ENCODE measurements around the gene INSIG2.

The INSIG2 gene

GRCh38 chr2:118062048-118062447 is 26.2 kb upstream of the INSIG2 start:
- Histone ChIP-seq H3K27me3 (ENCODE audit: low read depth, low read length) (no peaks in the 10 kb centered on the region), H3K4me3 (ENCODE audit: low read depth in 1 of 2, low read length in 2 of 2) (no peak overlapping the region), H3K36me3 (ENCODE audit: control insufficient read depth in 1 of 2, insufficient read depth in 2 of 2, low read length in 2 of 2) (no peaks in the 10 kb centered on the region), H3K27ac (ENCODE audit: low read length) (no peak overlapping the region), H3K9me3 (ENCODE audit: control insufficient read depth in 1 of 2, low read length in 2 of 2) (no peaks in the 10 kb centered on the region), H3K4me1 (ENCODE audit: control insufficient read depth in 1 of 2, insufficient read depth in 2 of 2, low read length in 2 of 2) (peaks cover 0 to 5% of the 10 kb centered on the region in 2 donors)

DNA sequence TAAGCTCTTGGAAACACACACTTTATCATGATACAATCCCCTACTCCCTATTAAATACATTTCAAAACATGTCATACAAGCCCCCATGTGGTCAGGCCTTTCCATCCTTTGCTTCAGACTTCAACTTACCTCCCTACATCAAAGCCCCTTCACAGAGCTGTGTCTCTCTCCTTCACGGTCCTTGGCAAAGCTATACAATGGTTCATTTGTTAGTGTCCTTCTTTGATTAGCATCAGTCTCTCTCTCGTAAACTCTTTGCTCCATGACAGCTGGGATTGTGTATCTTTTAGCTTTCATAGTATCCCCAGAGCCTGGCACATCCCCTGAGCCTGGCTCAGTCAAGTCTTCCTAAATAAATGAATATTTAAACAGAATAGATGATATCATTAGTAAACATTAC is 25.6 kb upstream of the INSIG2 start:
- Histone ChIP-seq H3K36me3 (ENCODE audit: control insufficient read depth in 1 of 2, insufficient read depth in 2 of 2, low read length in 2 of 2) (no peaks in the 10 kb centered on the region), H3K9me3 (ENCODE audit: control insufficient read depth in 1 of 2, low read length in 2 of 2) (no peaks in the 10 kb centered on the region), H3K27me3 (ENCODE audit: low read depth, low read length) (no peaks in the 10 kb centered on the region), H3K4me3 (ENCODE audit: low read depth in 1 of 2, low read length in 2 of 2) (no peak overlapping the region), H3K27ac (ENCODE audit: low read length) (no peak overlapping the region), H3K4me1 (ENCODE audit: control insufficient read depth in 1 of 2, insufficient read depth in 2 of 2, low read length in 2 of 2) (peaks cover 0 to 5% of the 10 kb centered on the region in 2 donors)

DNA sequence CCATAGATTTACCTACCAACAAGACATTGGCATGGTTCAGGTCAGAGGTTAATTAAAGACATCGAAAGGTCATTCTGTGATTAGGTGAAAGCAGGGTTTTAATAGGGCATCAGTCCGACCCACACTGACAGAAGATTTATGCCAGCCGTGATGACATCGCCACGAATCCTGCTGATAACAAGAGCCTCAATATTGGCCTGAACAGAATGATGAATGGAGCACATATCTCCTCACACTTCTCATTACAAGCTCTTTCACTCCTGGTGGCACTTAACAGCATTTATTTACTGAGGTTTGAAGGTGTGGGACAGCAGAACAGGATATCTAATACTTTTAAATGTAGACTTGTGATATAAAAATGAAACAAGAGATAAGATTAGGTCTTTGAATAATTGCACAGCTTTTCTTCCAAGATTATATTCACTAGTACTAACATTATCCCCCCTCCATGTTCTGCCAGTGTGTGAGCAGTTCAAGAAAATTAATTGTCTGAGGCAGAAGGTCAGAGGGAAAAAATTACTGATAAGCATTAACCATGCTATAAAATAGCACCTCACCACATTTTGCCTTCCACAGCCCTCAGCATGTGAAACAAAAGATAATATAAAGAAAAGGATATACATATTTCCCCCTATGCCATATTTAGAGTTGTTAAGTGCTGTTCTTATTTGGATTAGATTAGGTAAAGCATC is 23.1 kb upstream of the INSIG2 start:
- Histone ChIP-seq H3K4me3 (ENCODE audit: low read depth in 1 of 2, low read length in 2 of 2) (no peak overlapping the region), H3K36me3 (ENCODE audit: control insufficient read depth in 1 of 2, insufficient read depth in 2 of 2, low read length in 2 of 2) (no peaks in the 10 kb centered on the region), H3K4me1 (ENCODE audit: control insufficient read depth in 1 of 2, insufficient read depth in 2 of 2, low read length in 2 of 2) (peaks cover 0 to 5% of the 10 kb centered on the region in 2 donors), H3K27me3 (ENCODE audit: low read depth, low read length) (no peaks in the 10 kb centered on the region), H3K9me3 (ENCODE audit: control insufficient read depth in 1 of 2, low read length in 2 of 2) (no peaks in the 10 kb centered on the region), H3K27ac (ENCODE audit: low read length) (no peak overlapping the region)

GRCh38 chr2:118065921-118066511 is 22.3 kb upstream of the INSIG2 start:
- Histone ChIP-seq H3K4me3 (ENCODE audit: low read depth in 1 of 2, low read length in 2 of 2) (no peak overlapping the region), H3K36me3 (ENCODE audit: control insufficient read depth in 1 of 2, insufficient read depth in 2 of 2, low read length in 2 of 2) (no peaks in the 10 kb centered on the region), H3K9me3 (ENCODE audit: control insufficient read depth in 1 of 2, low read length in 2 of 2) (no peaks in the 10 kb centered on the region), H3K27me3 (ENCODE audit: low read depth, low read length) (no peaks in the 10 kb centered on the region), H3K27ac (ENCODE audit: low read length) (no peak overlapping the region), H3K4me1 (ENCODE audit: control insufficient read depth in 1 of 2, insufficient read depth in 2 of 2, low read length in 2 of 2) (peaks cover 0 to 5% of the 10 kb centered on the region in 2 donors)

DNA sequence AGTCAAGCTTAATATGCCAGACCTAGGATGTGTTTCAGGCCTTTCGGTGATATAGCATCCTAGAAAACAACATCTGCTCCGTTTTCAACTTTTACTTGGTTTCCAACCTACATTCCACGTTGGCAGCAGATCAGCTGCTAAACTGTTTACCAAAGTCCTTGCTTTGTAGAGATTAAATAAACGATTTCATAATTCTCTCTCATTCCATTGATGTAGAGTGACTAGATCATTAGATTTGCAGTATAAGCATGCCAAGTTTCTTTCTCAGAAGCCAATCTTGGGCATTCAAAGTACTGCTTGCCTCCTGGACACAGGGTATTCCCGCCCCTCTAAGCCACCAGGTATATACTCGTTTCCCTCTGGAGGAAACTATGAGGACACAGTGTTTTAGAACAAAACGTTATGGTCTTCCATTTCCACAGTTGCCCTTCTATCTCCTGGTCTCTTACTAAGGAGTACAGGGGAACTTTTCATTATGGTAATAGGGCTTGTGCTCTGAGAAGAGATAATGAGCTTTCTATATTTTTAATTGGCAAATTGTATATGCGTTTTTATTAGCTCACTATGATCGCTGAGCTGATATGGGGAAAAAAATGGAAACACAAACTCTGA is 10.5 kb upstream of the INSIG2 start:
- Histone ChIP-seq H3K4me3 (ENCODE audit: low read depth in 1 of 2, low read length in 2 of 2) (no peak overlapping the region), H3K9me3 (ENCODE audit: control insufficient read depth in 1 of 2, low read length in 2 of 2) (no peaks in the 10 kb centered on the region), H3K27me3 (ENCODE audit: low read depth, low read length) (no peaks in the 10 kb centered on the region), H3K4me1 (ENCODE audit: control insufficient read depth in 1 of 2, insufficient read depth in 2 of 2, low read length in 2 of 2) (no peaks in the 10 kb centered on the region), H3K27ac (ENCODE audit: low read length) (no peak overlapping the region), H3K36me3 (ENCODE audit: control insufficient read depth in 1 of 2, insufficient read depth in 2 of 2, low read length in 2 of 2) (no peaks in the 10 kb centered on the region)

DNA sequence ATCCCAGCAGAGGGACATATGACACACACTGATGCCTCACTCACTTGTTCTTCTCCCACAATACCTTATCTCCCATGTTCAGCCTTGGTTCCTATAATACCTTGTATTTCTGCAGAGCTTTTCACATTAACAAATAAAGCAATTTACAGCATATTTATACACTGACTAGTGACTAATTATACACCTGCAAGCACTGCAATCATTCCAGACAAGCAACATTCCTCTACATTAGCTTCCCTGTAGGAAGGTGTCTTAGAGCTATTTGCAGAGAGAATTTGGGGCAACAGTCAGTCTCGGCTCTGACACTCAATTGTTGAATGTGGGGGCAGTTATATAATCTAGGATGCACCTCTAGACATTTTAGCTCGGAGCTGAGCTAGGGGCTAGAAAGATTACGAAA is 9.5 kb upstream of the INSIG2 start:
- Histone ChIP-seq H3K4me1 (ENCODE audit: control insufficient read depth in 1 of 2, insufficient read depth in 2 of 2, low read length in 2 of 2) (no peaks in the 10 kb centered on the region), H3K36me3 (ENCODE audit: control insufficient read depth in 1 of 2, insufficient read depth in 2 of 2, low read length in 2 of 2) (no peaks in the 10 kb centered on the region), H3K27me3 (ENCODE audit: low read depth, low read length) (no peaks in the 10 kb centered on the region), H3K4me3 (ENCODE audit: low read depth in 1 of 2, low read length in 2 of 2) (no peak overlapping the region), H3K9me3 (ENCODE audit: control insufficient read depth in 1 of 2, low read length in 2 of 2) (no peaks in the 10 kb centered on the region), H3K27ac (ENCODE audit: low read length) (no peak overlapping the region)

GRCh38 chr2:118084491-118085089 is 3.7 kb upstream of the INSIG2 start:
- no peaks in the 10 kb centered on the region for H3K9me3 ChIP-seq (ENCODE audit: control insufficient read depth in 1 of 2, low read length in 2 of 2)
- H3K27me3 ChIP-seq (ENCODE audit: low read depth, low read length): no peaks in the 10 kb centered on the region
- H3K4me3 ChIP-seq (ENCODE audit: low read depth in 1 of 2, low read length in 2 of 2): no peak overlapping the region
- no peak overlapping the region for H3K27ac ChIP-seq (ENCODE audit: low read length)
- peaks cover 0 to 7% of the 10 kb centered on the region in 2 donors for H3K4me1 ChIP-seq (ENCODE audit: control insufficient read depth in 1 of 2, insufficient read depth in 2 of 2, low read length in 2 of 2)
- H3K36me3 ChIP-seq (ENCODE audit: control insufficient read depth in 1 of 2, insufficient read depth in 2 of 2, low read length in 2 of 2): peaks cover 0 to 4% of the 10 kb centered on the region in 2 donors

DNA sequence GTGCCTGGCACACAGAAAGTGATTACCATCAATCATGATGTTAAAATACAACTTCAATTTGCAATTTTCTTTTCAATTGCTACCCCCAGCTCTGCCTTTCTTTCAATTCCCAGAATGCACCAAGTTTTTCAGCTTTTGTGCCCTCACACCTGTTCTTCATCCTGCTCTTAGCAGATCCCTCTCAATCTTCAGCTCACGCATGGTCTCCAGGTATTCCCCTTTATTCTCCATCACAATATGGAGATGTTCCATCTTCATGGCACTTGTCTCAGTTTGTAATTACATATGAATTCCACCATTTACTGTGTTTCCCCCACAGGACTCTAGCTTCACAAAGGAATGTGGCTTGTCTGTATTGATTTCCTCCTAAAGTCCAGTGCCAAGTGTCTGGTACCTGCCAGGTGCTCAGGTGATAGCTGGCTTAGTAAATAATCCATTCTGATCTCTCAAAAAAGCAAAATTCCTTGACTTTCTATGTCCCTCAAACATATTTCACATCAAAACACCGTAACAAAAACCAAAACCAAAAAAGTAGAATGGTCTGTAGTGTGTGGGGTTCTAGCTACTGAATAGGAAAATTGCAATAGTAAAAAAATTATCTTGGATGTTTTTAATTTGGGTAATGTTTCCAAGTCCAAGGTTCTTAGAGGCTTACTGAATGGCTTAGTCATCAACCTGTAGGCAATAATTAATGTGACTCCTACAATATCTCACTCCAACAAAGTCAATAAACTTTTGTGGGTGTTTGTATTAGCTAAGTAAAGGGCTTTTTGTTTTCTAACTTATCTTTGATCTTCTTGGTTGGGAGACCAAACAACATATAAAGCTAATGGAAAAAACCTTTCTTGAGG is 2.9 kb upstream of the INSIG2 start:
- H3K4me1 ChIP-seq (ENCODE audit: control insufficient read depth in 1 of 2, insufficient read depth in 2 of 2, low read length in 2 of 2): peaks cover 0 to 13% of the 10 kb centered on the region in 2 donors
- H3K4me3 ChIP-seq (ENCODE audit: low read depth in 1 of 2, low read length in 2 of 2): no peak overlapping the region
- H3K36me3 ChIP-seq (ENCODE audit: control insufficient read depth in 1 of 2, insufficient read depth in 2 of 2, low read length in 2 of 2): peaks cover 0 to 4% of the 10 kb centered on the region in 2 donors
- H3K27ac ChIP-seq (ENCODE audit: low read length): no peak overlapping the region
- H3K27me3 ChIP-seq (ENCODE audit: low read depth, low read length): no peaks in the 10 kb centered on the region
- H3K9me3 ChIP-seq (ENCODE audit: control insufficient read depth in 1 of 2, low read length in 2 of 2): no peaks in the 10 kb centered on the region

- peaks cover 0 to 4% of the 10 kb centered on the region in 2 donors for H3K36me3 ChIP-seq (ENCODE audit: control insufficient read depth in 1 of 2, insufficient read depth in 2 of 2, low read length in 2 of 2)
- H3K27me3 ChIP-seq (ENCODE audit: low read depth, low read length): no peaks in the 10 kb centered on the region
- no peak overlapping the region for H3K27ac ChIP-seq (ENCODE audit: low read length)
- H3K4me3 ChIP-seq (ENCODE audit: low read depth in 1 of 2, low read length in 2 of 2): no peak overlapping the region
- H3K9me3 ChIP-seq (ENCODE audit: control insufficient read depth in 1 of 2, low read length in 2 of 2): no peaks in the 10 kb centered on the region
- peaks cover 0 to 16% of the 10 kb centered on the region in 2 donors for H3K4me1 ChIP-seq (ENCODE audit: control insufficient read depth in 1 of 2, insufficient read depth in 2 of 2, low read length in 2 of 2)
Measured at GRCh38 chr2:118086024-118086633, 2.1 kb upstream of the INSIG2 start.

DNA sequence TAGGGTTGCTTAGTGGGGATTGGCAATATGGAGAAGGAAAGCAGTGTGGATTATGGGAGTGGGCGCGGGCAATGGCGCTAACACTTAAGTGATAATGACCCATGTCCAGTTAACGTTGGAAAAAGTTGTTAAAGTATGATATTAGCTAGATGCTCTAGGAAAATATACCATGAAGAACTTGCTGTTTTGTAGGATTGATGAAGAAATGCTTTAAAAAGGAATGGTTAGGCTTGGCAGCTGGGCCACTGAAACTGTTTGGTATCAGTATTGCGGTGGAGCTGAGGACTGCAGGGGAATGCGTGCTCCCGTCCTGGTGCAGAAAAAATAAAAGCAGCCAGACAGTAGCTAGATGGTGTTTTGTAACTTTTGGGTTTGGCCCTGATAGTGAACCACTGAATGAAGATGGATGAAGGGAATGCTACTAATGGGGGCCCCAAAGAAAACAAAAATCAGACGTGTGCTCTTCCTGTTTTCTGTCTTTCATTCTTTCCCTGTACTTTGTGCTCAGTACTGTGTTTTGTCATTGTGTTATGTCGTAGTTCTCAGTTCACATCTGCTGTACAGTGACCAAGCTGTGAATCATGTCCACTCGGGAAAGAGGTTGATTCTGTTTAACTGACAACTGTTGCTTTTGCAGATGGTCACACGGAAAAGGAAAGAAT is 999 bp downstream of the INSIG2 start:
- H3K27ac ChIP-seq (ENCODE audit: low read length): peak overlapping the region; percentile 78
- H3K27me3 ChIP-seq (ENCODE audit: low read depth, low read length): no peaks in the 10 kb centered on the region
- H3K36me3 ChIP-seq (ENCODE audit: control insufficient read depth in 1 of 2, insufficient read depth in 2 of 2, low read length in 2 of 2): peaks cover 0 to 4% of the 10 kb centered on the region in 2 donors
- peak overlapping the region; percentile 93 to 95 for H3K4me3 ChIP-seq (ENCODE audit: low read depth in 1 of 2, low read length in 2 of 2)
- peaks cover 0 to 16% of the 10 kb centered on the region in 2 donors for H3K4me1 ChIP-seq (ENCODE audit: control insufficient read depth in 1 of 2, insufficient read depth in 2 of 2, low read length in 2 of 2)
- no peaks in the 10 kb centered on the region for H3K9me3 ChIP-seq (ENCODE audit: control insufficient read depth in 1 of 2, low read length in 2 of 2)
